Peyer's patch (tissue), 4 donors: ENCODE measurements around the gene SPRED1.

Source experiments
- CTCF ChIP-seq, 6 experiments: fragments of 450-650 bp in 4 of 6; fragments of 200-600 bp in 2 of 6; sonication (generic) in 1 of 6; IDR thresholded peaks; one replicate each; pipeline ENCODE4 v1.5.1; 2017 to 2019; ENCODE audit warnings: antibody characterized with exemption in 6 of 6, mild to moderate bottlenecking in 3 of 6, moderate library complexity in 1 of 6
- POLR2A ChIP-seq, 2 donors: fragments of 450-650 bp; IDR thresholded peaks; one replicate each; pipeline ENCODE4 v1.5.1; 2017; ENCODE audit warnings: antibody characterized with exemption in 2 of 2, mild to moderate bottlenecking in 2 of 2, moderate library complexity in 2 of 2

GRCh38 chr15:38225381-38225780 lies 27.3 kb upstream of the SPRED1 start:
- TF ChIP-seq CTCF (IDR thresholded peaks at IDR 0.05) (no peak), POLR2A (IDR thresholded peaks at IDR 0.05) (no peak)
